HFFc6 (cell line): ENCODE results near the gene FAM240A. TPM values are rescaled to one million over a fixed set of nuclear protein-coding genes. Genes with fewer than 3 reads are reported as not detected.

ENCODE experiments used
- DNase-seq: peaks from one replicate; pipeline ENCODE4 v3.0.0-alpha.2; 2018
- H3K27ac Mint-ChIP-seq: 2 replicates; pipeline ENCODE4 v1.8.0; 2020; ENCODE audit warnings: mild to moderate bottlenecking, mixed read lengths
- H3K27me3 Mint-ChIP-seq: 2 replicates; pipeline ENCODE4 v1.8.0; 2021; ENCODE audit warnings: mild to moderate bottlenecking, moderate library complexity, mixed read lengths; ENCODE audit not compliant: insufficient read depth
- H3K36me3 Mint-ChIP-seq: 2 replicates; pipeline ENCODE4 v1.8.0; 2021; ENCODE audit warnings: low read depth, mixed read lengths
- H3K4me1 Mint-ChIP-seq: 2 replicates; pipeline ENCODE4 v1.8.0; 2020; ENCODE audit warnings: low read depth, mixed read lengths
- H3K4me3 Mint-ChIP-seq: 2 replicates; pipeline ENCODE4 v1.8.0; 2020; ENCODE audit warnings: mild to moderate bottlenecking, moderate library complexity, mixed read lengths
- H3K9me3 Mint-ChIP-seq: 2 replicates; pipeline ENCODE4 v1.8.0; 2020; ENCODE audit warnings: mild to moderate bottlenecking, mixed read lengths
- CTCF ChIP-seq: fragments of 200-600 bp; sonication (generic); IDR thresholded peaks from 2 replicates; pipeline ENCODE4 v1.5.0; 2021; ENCODE audit warnings: antibody characterized with exemption, mild to moderate bottlenecking
- total RNA-seq, 6 experiments: library from RNA; stranded (reverse); fragmentation: NEBNext Ultra II Directional; extraction: Animal tissue kit (Norgen Biotek cat#: 25700); gene quantifications; 2 replicates in 1 of 6; 3 replicates in 5 of 6; pipeline ENCODE4 v1.2.3, GENCODE V29; 2021

The FAM240A gene
- total RNA-seq, 6 experiments from 2014 or later: not detected

- no peak for TF ChIP-seq CTCF
- H3K27me3 Mint-ChIP-seq: peaks cover 27% of the 10 kb centered on the region
- H3K4me1 Mint-ChIP-seq: no peaks in the 10 kb centered on the region
- no peaks in the 10 kb centered on the region; the same call in 1 of the 2 replicates for H3K9me3 Mint-ChIP-seq
- no peak overlapping the region for H3K27ac Mint-ChIP-seq
- H3K36me3 Mint-ChIP-seq: no peaks in the 10 kb centered on the region
- DNase-seq: no peak
- H3K4me3 Mint-ChIP-seq: no peak overlapping the region
Observed at GRCh38 chr3:46571684-46572083, 40.6 kb upstream of the FAM240A start.

DNA sequence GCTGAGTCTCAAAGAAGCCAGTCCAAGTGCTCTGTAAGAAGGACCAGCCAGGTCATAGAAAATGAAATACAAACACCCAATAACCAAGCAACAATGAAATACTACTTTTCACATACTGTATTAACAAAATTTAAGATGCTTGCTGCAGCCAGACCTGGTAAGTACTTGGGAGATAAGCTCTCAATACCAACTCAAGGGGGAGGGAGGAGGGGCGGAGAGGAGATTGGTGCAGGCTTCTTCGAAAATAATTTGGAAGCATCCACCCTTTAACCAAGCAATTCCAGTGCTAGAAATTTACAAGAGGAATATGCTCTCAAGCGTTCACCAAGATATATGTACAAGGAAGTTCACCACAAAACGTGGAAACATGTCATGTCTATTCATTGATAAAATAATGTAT, 38.6 kb upstream of the FAM240A start:
- Mint-ChIP-seq H3K27me3 (peaks cover 33% of the 10 kb centered on the region), H3K9me3 (no peaks in the 10 kb centered on the region; the same call in 1 of the 2 replicates), H3K27ac (no peak overlapping the region), H3K4me1 (no peaks in the 10 kb centered on the region), H3K36me3 (no peaks in the 10 kb centered on the region), H3K4me3 (no peak overlapping the region)
- no peak for TF ChIP-seq CTCF
- DNase-seq: no peak

GRCh38 chr3:46574243-46574646, 38.1 kb upstream of the FAM240A start:
- Mint-ChIP-seq H3K4me1 (no peaks in the 10 kb centered on the region), H3K27me3 (peaks cover 33% of the 10 kb centered on the region), H3K36me3 (no peaks in the 10 kb centered on the region), H3K27ac (no peak overlapping the region), H3K9me3 (no peaks in the 10 kb centered on the region; the same call in 1 of the 2 replicates), H3K4me3 (no peak overlapping the region)
- no peak for TF ChIP-seq CTCF
- no peak for DNase-seq

- peaks cover 35% of the 10 kb centered on the region for H3K27me3 Mint-ChIP-seq
- no peaks in the 10 kb centered on the region for H3K36me3 Mint-ChIP-seq
- no peaks in the 10 kb centered on the region; the same call in 1 of the 2 replicates for H3K9me3 Mint-ChIP-seq
- no peak overlapping the region for H3K27ac Mint-ChIP-seq
- H3K4me3 Mint-ChIP-seq: no peak overlapping the region
- H3K4me1 Mint-ChIP-seq: no peaks in the 10 kb centered on the region
- TF ChIP-seq CTCF: no peak
- no peak for DNase-seq
Observed at GRCh38 chr3:46574881-46575576, 37.3 kb upstream of the FAM240A start.

DNA sequence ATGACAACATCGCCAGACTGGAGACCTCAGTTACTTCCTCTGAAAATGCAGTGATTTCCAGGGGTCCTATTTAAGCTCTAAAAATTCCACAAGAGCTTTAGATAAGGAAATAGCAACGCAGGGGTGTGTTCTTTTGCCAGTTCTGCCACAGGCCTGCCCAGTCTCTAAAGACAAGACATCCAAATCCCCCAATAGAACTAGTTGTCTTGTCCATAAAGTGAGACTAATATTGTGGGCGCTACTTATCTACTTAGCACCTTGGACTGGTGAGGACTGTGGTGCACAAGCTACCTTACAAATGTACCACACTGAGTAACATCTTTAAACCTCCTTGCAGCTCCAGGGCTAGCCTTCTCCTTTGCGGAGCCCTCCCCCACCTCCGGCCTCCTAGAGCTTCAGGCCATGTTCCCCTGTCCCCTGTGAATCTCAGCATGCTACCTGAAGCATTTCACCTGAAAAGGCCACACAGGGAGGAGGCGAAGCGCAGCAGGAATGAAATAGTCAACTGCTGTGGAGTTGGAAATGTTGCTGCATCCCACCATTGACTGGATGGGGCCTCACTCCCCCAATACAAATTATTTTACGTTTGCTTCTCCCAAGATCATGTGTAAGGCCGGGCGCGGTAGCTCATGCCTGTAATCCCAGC, 36.6 kb upstream of the FAM240A start:
- Mint-ChIP-seq H3K4me1 (no peaks in the 10 kb centered on the region), H3K27me3 (peaks cover 40% of the 10 kb centered on the region), H3K27ac (no peak overlapping the region), H3K4me3 (no peak overlapping the region), H3K9me3 (no peaks in the 10 kb centered on the region), H3K36me3 (no peaks in the 10 kb centered on the region)
- TF ChIP-seq CTCF: no peak
- no peak for DNase-seq
